GM18508 (cell line): ENCODE measurements around the gene ABCA8.
A peak's percentile ranks its signal among the peaks of the same experiment; 100 is the strongest.
"Not testable (repeated sequence)": the region's sequence is repeated elsewhere in the genome, so short reads cannot be mapped to it uniquely, and the experiment has no call there.

Experiments used
- ATAC-seq: cut with Tn5 transposase; IDR thresholded peaks from one replicate; pipeline ENCODE4 v1.9.1; 2021; ENCODE audit warnings: moderate number of reproducible peaks; ENCODE audit not compliant: insufficient read depth, unreplicated experiment

Gene ABCA8

GRCh38 chr17:68944435-68945035 lies 10.7 kb downstream of the ABCA8 start:
- no peak for ATAC-seq

- ATAC-seq, result not testable (repeated sequence)
Measured at GRCh38 chr17:68943812-68944182, 11.4 kb downstream of the ABCA8 start.

GRCh38 chr17:68943123-68943811 lies 11.9 kb downstream of the ABCA8 start:
- ATAC-seq, result no peak

GRCh38 chr17:68942389-68942788 lies 12.8 kb downstream of the ABCA8 start:
- no peak for ATAC-seq

- no peak for ATAC-seq
Measured at GRCh38 chr17:68941761-68942160, 13.4 kb downstream of the ABCA8 start.

- ATAC-seq, result no peak
Measured at GRCh38 chr17:68939195-68939594, 16.0 kb downstream of the ABCA8 start.

GRCh38 chr17:68937890-68938514 lies 17.2 kb downstream of the ABCA8 start:
- ATAC-seq, result no peak

- no peak for ATAC-seq
Measured at GRCh38 chr17:68927516-68927915, 27.7 kb downstream of the ABCA8 start.

- ATAC-seq, result no peak
Measured at GRCh38 chr17:68924793-68925720, 30.1 kb downstream of the ABCA8 start.

GRCh38 chr17:68910789-68911431 lies 44.3 kb downstream of the ABCA8 start:
- ATAC-seq, result no peak

GRCh38 chr17:68910251-68910705 lies 44.9 kb downstream of the ABCA8 start:
- no peak for ATAC-seq

GRCh38 chr17:68909066-68909465 lies 46.1 kb downstream of the ABCA8 start:
- no peak for ATAC-seq

- ATAC-seq, result peak; percentile 65
Measured at GRCh38 chr17:68908045-68908444, 47.1 kb downstream of the ABCA8 start.

- ATAC-seq, result no peak
Measured at GRCh38 chr17:68906638-68907037, 48.6 kb downstream of the ABCA8 start.

- no peak for ATAC-seq
Measured at GRCh38 chr17:68903286-68903685, 51.9 kb downstream of the ABCA8 start.

- ATAC-seq, result no peak
Measured at GRCh38 chr17:68897557-68897956, 57.6 kb downstream of the ABCA8 start.

- ATAC-seq, result no peak
Measured at GRCh38 chr17:68892658-68893057, 62.5 kb downstream of the ABCA8 start.

- no peak for ATAC-seq
Measured at GRCh38 chr17:68892193-68892592, 63.0 kb downstream of the ABCA8 start.

- no peak for ATAC-seq
Measured at GRCh38 chr17:68886401-68886800, 68.8 kb downstream of the ABCA8 start.

- no peak for ATAC-seq
Measured at GRCh38 chr17:68884888-68885287, 70.3 kb downstream of the ABCA8 start.
